ENCODE data around the gene SV2B.

The SV2B gene

GRCh38 chr15:91100814-91101607 is 954 bp downstream of the SV2B start:
- DNase-seq (ENCODE audit: extremely low spot score, insufficient read length, low read depth) (no peak), FAIRE-seq (no peak)

GRCh38 chr15:91101608-91101920 is 1.5 kb downstream of the SV2B start:
- DNase-seq (ENCODE audit: extremely low spot score, insufficient read length, low read depth) (no peak), FAIRE-seq (no peak)

- no peak for FAIRE-seq
Observed at GRCh38 chr15:91102546-91103330, 2.7 kb downstream of the SV2B start.

GRCh38 chr15:91104111-91104510 is 4.1 kb downstream of the SV2B start:
- DNase-seq (ENCODE audit: extremely low spot score, insufficient read length, low read depth) = no peak
- no peak for FAIRE-seq

More at GRCh38 chr15:91102546-91103330, 2.7 kb downstream of the SV2B start:
- DNase-seq (ENCODE audit: extremely low spot score, insufficient read length, low read depth) = no peak

GRCh38 chr15:91108421-91108820 is 8.4 kb downstream of the SV2B start:
- FAIRE-seq (no peak), DNase-seq (ENCODE audit: extremely low spot score, insufficient read length, low read depth) (no peak)

- no peak for FAIRE-seq
- no peak for DNase-seq (ENCODE audit: extremely low spot score, insufficient read length, low read depth)
Observed at GRCh38 chr15:91109885-91110284, 9.8 kb downstream of the SV2B start.

- no peak for DNase-seq (ENCODE audit: extremely low spot score, insufficient read length, low read depth)
- FAIRE-seq = no peak
Observed at GRCh38 chr15:91110407-91110806, 10.3 kb downstream of the SV2B start.

GRCh38 chr15:91113030-91113429 is 13.0 kb downstream of the SV2B start:
- FAIRE-seq = no peak
- no peak for DNase-seq (ENCODE audit: extremely low spot score, insufficient read length, low read depth)

GRCh38 chr15:91114301-91114700 is 14.2 kb downstream of the SV2B start:
- DNase-seq (ENCODE audit: extremely low spot score, insufficient read length, low read depth) = no peak
- no peak for FAIRE-seq

- DNase-seq (ENCODE audit: extremely low spot score, insufficient read length, low read depth) (peak; percentile 37), FAIRE-seq (peak; percentile 79)
Observed at GRCh38 chr15:91116113-91117067, 16.3 kb downstream of the SV2B start.

- DNase-seq (ENCODE audit: extremely low spot score, insufficient read length, low read depth) = no peak
- no peak for FAIRE-seq
Observed at GRCh38 chr15:91117375-91117774, 17.3 kb downstream of the SV2B start.

- DNase-seq (ENCODE audit: extremely low spot score, insufficient read length, low read depth) = no peak
- FAIRE-seq = no peak
Observed at GRCh38 chr15:91118817-91119590, 18.9 kb downstream of the SV2B start.

GRCh38 chr15:91122296-91122695 is 22.2 kb downstream of the SV2B start:
- no peak for DNase-seq (ENCODE audit: extremely low spot score, insufficient read length, low read depth)
- FAIRE-seq = no peak

GRCh38 chr15:91124132-91124531 is 24.1 kb downstream of the SV2B start:
- DNase-seq (ENCODE audit: extremely low spot score, insufficient read length, low read depth) (no peak), FAIRE-seq (no peak)

GRCh38 chr15:91125162-91125561 is 25.1 kb downstream of the SV2B start:
- DNase-seq (ENCODE audit: extremely low spot score, insufficient read length, low read depth) (no peak), FAIRE-seq (no peak)

GRCh38 chr15:91126080-91126479 is 26.0 kb downstream of the SV2B start:
- FAIRE-seq = no peak

GRCh38 chr15:91127236-91127955 is 27.3 kb downstream of the SV2B start:
- DNase-seq (ENCODE audit: extremely low spot score, insufficient read length, low read depth) (no peak), FAIRE-seq (no peak)

More at GRCh38 chr15:91126080-91126479, 26.0 kb downstream of the SV2B start:
- DNase-seq (ENCODE audit: extremely low spot score, insufficient read length, low read depth) = no peak

GRCh38 chr15:91128016-91128415 is 28.0 kb downstream of the SV2B start:
- DNase-seq (ENCODE audit: extremely low spot score, insufficient read length, low read depth) = no peak
- FAIRE-seq = no peak

- FAIRE-seq = no peak
- DNase-seq (ENCODE audit: extremely low spot score, insufficient read length, low read depth) = no peak
Observed at GRCh38 chr15:91129436-91129835, 29.4 kb downstream of the SV2B start.

Measured in GM18507 (cell line).